H1 (cell line): Measurements from ENCODE around the gene ZNFX1. TPM values are rescaled to one million over a fixed set of nuclear protein-coding genes. Genes with fewer than 3 reads are reported as not detected.

Experiments used
- CTCF ChIA-PET: fragments of 300-600 bp; sonication (Branson Sonifier 250); formaldehyde crosslinking; loops from one replicate; lab custom pipeline; 2021; ENCODE audit not compliant: partially characterized antibody; lab: Charles Lee
- POLR2A ChIA-PET: fragments of 300-600 bp; sonication (Branson Sonifier 250); formaldehyde crosslinking; loops from one replicate; lab custom pipeline; 2021; ENCODE audit warnings: inconsistent platforms; ENCODE audit not compliant: partially characterized antibody; lab: Charles Lee
- DNase-seq, 2 experiments: peaks; one replicate each; pipeline versions ENCODE4 v3.0.0 to v3.0.0-alpha.2; 2010 to 2022; ENCODE audit warnings: low spot score in 2 of 2, low read depth in 1 of 2, mixed read lengths in 1 of 2
- FAIRE-seq: peaks from 2 replicates; lab custom pipeline; 2011; peaks lifted over from hg19 to GRCh38; lab: Jason Lieb, UNC
- H2AFZ ChIP-seq: 2 replicates; pipeline ENCODE4 v1.8.1; 2012; ENCODE audit warnings: low read length, inconsistent platforms
- H2AK5ac ChIP-seq: 2 replicates; pipeline ENCODE4 v1.6.1; 2013; ENCODE audit warnings: low read depth, low read length
- H2BK120ac ChIP-seq: replicated peaks from 2 replicates; pipeline ENCODE3; 2013; ENCODE audit warnings: low read depth, low read length, inconsistent platforms
- H2BK12ac ChIP-seq: 2 replicates; pipeline ENCODE4 v1.6.1; 2013; ENCODE audit warnings: low read depth, low read length
- H2BK15ac ChIP-seq: 2 replicates; pipeline ENCODE4 v1.6.1; 2013; ENCODE audit warnings: low read length
- H2BK20ac ChIP-seq: 2 replicates; pipeline ENCODE4 v1.6.1; 2013; ENCODE audit warnings: low read length
- H2BK5ac ChIP-seq: 2 replicates; pipeline ENCODE4 v1.6.1; 2013; ENCODE audit warnings: low read depth, low read length
- H3K14ac ChIP-seq: 2 replicates; pipeline ENCODE4 v1.6.1; 2013; ENCODE audit warnings: inconsistent platforms; ENCODE audit not compliant: insufficient read length
- H3K18ac ChIP-seq: 2 replicates; pipeline ENCODE4 v1.6.1; 2013; ENCODE audit warnings: low read length; ENCODE audit errors: extremely low read depth
- H3K23ac ChIP-seq: 2 replicates; pipeline ENCODE4 v1.6.1; 2013; ENCODE audit warnings: inconsistent platforms; ENCODE audit not compliant: insufficient read length
- H3K23me2 ChIP-seq: 2 replicates; pipeline ENCODE4 v1.6.1; 2013; ENCODE audit warnings: low read depth, low read length
- H3K27ac ChIP-seq: 2 replicates; pipeline ENCODE4 v1.6.1; 2011; ENCODE audit warnings: low read depth, low read length, inconsistent platforms
- H3K27me3 ChIP-seq, 4 experiments: replicated peaks in 1 of 4; 1 replicate in 1 of 4; 2 replicates in 3 of 4; pipeline versions ENCODE4 v1.6.1 to v1.8.1; 2011 to 2013; ENCODE audit warnings: low read length in 3 of 4, mild to moderate bottlenecking in 3 of 4, inconsistent platforms in 2 of 4, mixed read lengths in 2 of 4, moderate library complexity in 1 of 4; ENCODE audit not compliant: control insufficient read depth in 3 of 4, insufficient read depth in 3 of 4; ENCODE audit errors: extremely low read depth in 1 of 4
- H3K36me3 ChIP-seq, 4 experiments: 2 replicates each; pipeline versions ENCODE4 v1.6.1 to v1.8.1; 2011 to 2013; ENCODE audit warnings: mild to moderate bottlenecking in 4 of 4, low read length in 3 of 4, moderate library complexity in 2 of 4, control low read depth in 1 of 4, inconsistent platforms in 1 of 4; ENCODE audit not compliant: insufficient read depth in 4 of 4, control insufficient read depth in 2 of 4
- H3K4ac ChIP-seq: replicated peaks from 2 replicates; pipeline ENCODE3; 2013; ENCODE audit warnings: low read length, low read depth, mixed read lengths, inconsistent platforms; ENCODE audit not compliant: insufficient read length
- H3K4me1 ChIP-seq, 4 experiments: replicated peaks in 1 of 4; 1 replicate in 1 of 4; 2 replicates in 3 of 4; pipeline versions ENCODE4 v1.6.1 to v1.8.1; 2011 to 2013; ENCODE audit warnings: low read length in 3 of 4, inconsistent platforms in 2 of 4, mixed read lengths in 1 of 4; ENCODE audit not compliant: insufficient read depth in 4 of 4, control insufficient read depth in 3 of 4
- H3K4me2 ChIP-seq, 2 experiments: 2 replicates each; pipeline versions ENCODE4 v1.6.1 to v1.8.1; 2011 to 2013; ENCODE audit warnings: low read depth in 2 of 2, low read length in 2 of 2, control low read depth in 1 of 2, inconsistent platforms in 1 of 2, mild to moderate bottlenecking in 1 of 2; ENCODE audit not compliant: insufficient read depth in 1 of 2
- H3K4me3 ChIP-seq, 4 experiments: fragments of 200-600, 300-600 bp in 1 of 4; sonication (generic), shearing (Covaris generic), sonication (Bioruptor Twin) in 1 of 4; 2 replicates each; pipeline versions ENCODE4 v1.5.1 to v1.8.1; 2011 to 2016; ENCODE audit warnings: low read length in 4 of 4, low read depth in 3 of 4, control low read depth in 2 of 4, inconsistent platforms in 2 of 4, mild to moderate bottlenecking in 2 of 4, mixed read lengths in 1 of 4, moderate library complexity in 1 of 4; ENCODE audit not compliant: insufficient read depth in 2 of 4; ENCODE audit errors: extremely low read depth in 1 of 4
- H3K56ac ChIP-seq: replicated peaks from 2 replicates; pipeline ENCODE3; 2013; ENCODE audit warnings: low read depth, mild to moderate bottlenecking, mixed read lengths, low read length, inconsistent platforms; ENCODE audit not compliant: insufficient read length
- H3K79me1 ChIP-seq: 2 replicates; pipeline ENCODE4 v1.6.1; 2013; ENCODE audit warnings: low read depth, low read length, control low read depth
- H3K79me2 ChIP-seq, 2 experiments: 2 replicates each; pipeline versions ENCODE4 v1.6.1 to v1.8.1; 2012 to 2013; ENCODE audit warnings: low read length in 2 of 2, mild to moderate bottlenecking in 2 of 2, inconsistent platforms in 1 of 2; ENCODE audit not compliant: insufficient read depth in 2 of 2, control insufficient read depth in 1 of 2
- H3K9ac ChIP-seq, 4 experiments: replicated peaks in 1 of 4; 1 replicate in 1 of 4; 2 replicates in 3 of 4; pipeline versions ENCODE4 v1.6.1 to v1.8.1; 2011 to 2013; ENCODE audit warnings: low read depth in 3 of 4, low read length in 3 of 4, control low read depth in 2 of 4, mild to moderate bottlenecking in 2 of 4, moderate library complexity in 2 of 4, inconsistent platforms in 1 of 4; ENCODE audit errors: extremely low read depth in 1 of 4
- H3K9me3 ChIP-seq, 2 experiments: 2 replicates each; pipeline versions ENCODE4 v1.6.1 to v1.8.1; 2012 to 2013; ENCODE audit warnings: mild to moderate bottlenecking in 2 of 2, moderate library complexity in 2 of 2, control low read depth in 1 of 2, inconsistent platforms in 1 of 2, low read depth in 1 of 2, low read length in 1 of 2, mixed read lengths in 1 of 2; ENCODE audit not compliant: insufficient read depth in 2 of 2
- H4K20me1 ChIP-seq, 2 experiments: replicated peaks in 1 of 2; 2 replicates each; pipeline versions ENCODE3 to v1.8.1; 2011 to 2013; ENCODE audit warnings: inconsistent platforms in 2 of 2, low read length in 2 of 2, mild to moderate bottlenecking in 1 of 2; ENCODE audit not compliant: insufficient read depth in 2 of 2, control insufficient read depth in 1 of 2
- H4K5ac ChIP-seq: 2 replicates; pipeline ENCODE4 v1.6.1; 2013; ENCODE audit warnings: low read length, low read depth, mixed read lengths, inconsistent platforms; ENCODE audit not compliant: insufficient read length
- H4K8ac ChIP-seq: 2 replicates; pipeline ENCODE4 v1.8.0; 2013; ENCODE audit warnings: mild to moderate bottlenecking, moderate library complexity, low read length, inconsistent platforms; ENCODE audit not compliant: insufficient read depth; ENCODE audit errors: extremely low read depth
- H4K91ac ChIP-seq: replicated peaks from 2 replicates; pipeline ENCODE3; 2013; ENCODE audit warnings: low read length, mixed read lengths, inconsistent platforms; ENCODE audit not compliant: insufficient read length
- FOSL1 ChIP-seq: IDR thresholded peaks from 2 replicates; pipeline ENCODE4 v1.6.1; 2011; ENCODE audit warnings: mild to moderate bottlenecking, low read depth, low read length, moderate library complexity; ENCODE audit not compliant: insufficient read depth
- SUZ12 ChIP-seq: fragments of 200-600 bp; sonication (generic); IDR thresholded peaks from 2 replicates; pipeline ENCODE4 v1.6.1; 2012; ENCODE audit warnings: mild to moderate bottlenecking, inconsistent platforms, low read length, moderate library complexity, mixed read lengths
- WGBS, 2 experiments: shearing (Covaris generic) in 1 of 2; methylation state at CpG; one replicate each; pipeline versions ENCODE4 v1.1.6 to v1.1.7; 2013 to 2015; ENCODE audit warnings: low lambda C conversion rate in 2 of 2, mixed read lengths in 2 of 2, inconsistent platforms in 1 of 2, low coverage in 1 of 2, missing lambda C conversion rate in 1 of 2; ENCODE audit not compliant: insufficient replicate concordance in 2 of 2, insufficient coverage in 1 of 2, insufficient read length in 1 of 2; ENCODE audit errors: extremely low coverage in 1 of 2, missing lambda C conversion rate in 1 of 2; 5-methylcytosine and 5-hydroxymethylcytosine counted together
- polyA plus RNA-seq, 7 experiments: library from polyadenylated mRNA; depleted of rRNA in 3 of 7; stranded (reverse) in 5 of 7; unstranded in 2 of 7; fragments of >200 nt in 5 of 7; fragments of 200-250 nt in 2 of 7; gene quantifications; 1 replicate in 5 of 7; 2 replicates in 1 of 7; 4 replicates in 1 of 7; pipeline versions ENCODE4 v1.2.1 to v1.2.3, GENCODE V29; 2011 to 2013; ENCODE audit warnings: missing spikeins in 2 of 7, mixed read lengths in 2 of 7
- total RNA-seq: library from RNA; stranded (reverse); fragmentation: NEBNext Ultra II Directional; extraction: Animal tissue kit (Norgen Biotek cat#: 25700); gene quantifications from 2 replicates; pipeline ENCODE4 v1.2.1, GENCODE V29; 2021

ZNFX1 gene
- total and polyA plus RNA-seq, 2 of the 8 experiments (the other 6 are each of a cell fraction or from before 2014, with no cell fraction given), result 3.1 to 11.3 TPM

- H3K27me3 ChIP-seq, result no peaks in the 10 kb centered on the region
- H4K20me1 ChIP-seq, result peaks cover 0 to 1% of the 10 kb centered on the region in 2 experiments
- no peaks in the 10 kb centered on the region for H3K4me1 ChIP-seq
- H2BK20ac ChIP-seq, result no peak overlapping the region
- no peak overlapping the region for H3K4me2 ChIP-seq
- no peak overlapping the region for H2BK12ac ChIP-seq
- no peak overlapping the region for H3K4me3 ChIP-seq
- H2AK5ac ChIP-seq, result no peak overlapping the region
- H3K23ac ChIP-seq, result no peak overlapping the region
- no peak overlapping the region for H3K14ac ChIP-seq
- H2BK5ac ChIP-seq, result no peak overlapping the region
- no peak overlapping the region for H2AFZ ChIP-seq
- H3K9me3 ChIP-seq, result no peaks in the 10 kb centered on the region
- no peak for TF ChIP-seq FOSL1
- TF ChIP-seq SUZ12, result no peak
- no peak overlapping the region for H2BK15ac ChIP-seq
- no peak overlapping the region for H3K4ac ChIP-seq
- H3K79me1 ChIP-seq, result no peaks in the 10 kb centered on the region; the same call in 1 of the 2 replicates
- no peak overlapping the region for H3K9ac ChIP-seq
- no peak overlapping the region for H4K5ac ChIP-seq
- no peak overlapping the region for H2BK120ac ChIP-seq
- FAIRE-seq (no peak), DNase-seq (no peak)
- H3K79me2 ChIP-seq, result no peaks in the 10 kb centered on the region
- ChIA-PET POLR2A (interaction anchor here (1.1 to 1.4 kb wide), 4 partner anchors 9 to 22 kb away, joined by 3 to 5 read pairs (median 4); no protein-coding TSS in a partner anchor), CTCF (interaction anchor here (0.6 to 5.1 kb wide), 7 partner anchors 9 to 156 kb away, joined by 3 to 23 read pairs (median 4); no protein-coding TSS in a partner anchor)
- no peak overlapping the region for H3K27ac ChIP-seq
- no peaks in the 10 kb centered on the region for H3K23me2 ChIP-seq
- no peak overlapping the region for H3K18ac ChIP-seq
- no peak overlapping the region for H4K91ac ChIP-seq
- no peak overlapping the region for H4K8ac ChIP-seq
- peaks cover 38 to 72% (median 61%) of the 10 kb centered on the region in 4 experiments for H3K36me3 ChIP-seq
- 91% methylated on average over 7 of the region's 9 CpGs; no CpG with 5 or more reads in 1 of the 2 experiments for WGBS, 2 experiments
- H3K56ac ChIP-seq, result no peak overlapping the region
Measured at GRCh38 chr20:49228676-49229075, 49.2 kb downstream of the ZNFX1 start.
